ENCODE data around the gene RPS25. TPM values are rescaled to one million over a fixed set of nuclear protein-coding genes. Genes with fewer than 3 reads are reported as not detected.
A peak's percentile ranks its signal among the peaks of the same experiment; 100 is the strongest.
"Not testable (repeated sequence)": the region's sequence is repeated elsewhere in the genome, so short reads cannot be mapped to it uniquely, and the experiment has no call there.

The RPS25 gene
- 2,660 TPM for total RNA-seq
- 1,000 to 10,000 TPM; 1,606 to 2,037 (median 1,827) TPM for polyA plus RNA-seq (ENCODE audit: insufficient read depth in 1 of 8, insufficient read length in 8 of 8, low replicate concordance in 1 of 8)
- long read RNA-seq, donor 1, transcript RPS25-204 (3 exons, 1,462 nt) = minor isoform, 6 of 983 reads
- long read RNA-seq, donor 1, transcript RPS25-202 (5 exons, 835 nt) = major isoform, 782 of 983 reads
- long read RNA-seq, donor 1, transcript RPS25-203 (5 exons, 711 nt) = minor isoform, 6 of 983 reads
- long read RNA-seq, donor 1, partial matches to known transcripts = 81 of 983 reads
- long read RNA-seq, donor 1, other reads (novel, unspliced or antisense) = 102 of 983 reads
- long read RNA-seq, donor 2, transcript RPS25-202 (5 exons, 835 nt) = major isoform, 226 of 295 reads
- long read RNA-seq, donor 2, transcript RPS25-201 (2 exons, 1,078 nt) = minor isoform, 8 of 295 reads
- long read RNA-seq, donor 2, partial matches to known transcripts = 32 of 295 reads
- long read RNA-seq, donor 2, other reads (novel, unspliced or antisense) = 25 of 295 reads
- long read RNA-seq, donor 3, transcript RPS25-203 (5 exons, 711 nt) = minor isoform, 8 of 1,679 reads
- long read RNA-seq, donor 3, transcript RPS25-206 (5 exons, 508 nt) = minor isoform, 10 of 1,679 reads
- long read RNA-seq, donor 3, transcript RPS25-202 (5 exons, 835 nt) = major isoform, 1,256 of 1,679 reads
- long read RNA-seq, donor 3, transcript RPS25-201 (2 exons, 1,078 nt) = minor isoform, 9 of 1,679 reads
- long read RNA-seq, donor 3, partial matches to known transcripts = 200 of 1,679 reads
- long read RNA-seq, donor 3, other reads (novel, unspliced or antisense) = 192 of 1,679 reads
- long read RNA-seq, donor 4, transcript RPS25-202 (5 exons, 835 nt) = major isoform, 1,316 of 1,643 reads
- long read RNA-seq, donor 4, transcript RPS25-201 (2 exons, 1,078 nt) = minor isoform, 10 of 1,643 reads
- long read RNA-seq, donor 4, transcript RPS25-204 (3 exons, 1,462 nt) = minor isoform, 10 of 1,643 reads
- long read RNA-seq, donor 4, transcript RPS25-203 (5 exons, 711 nt) = minor isoform, 16 of 1,643 reads
- long read RNA-seq, donor 4, partial matches to known transcripts = 121 of 1,643 reads
- long read RNA-seq, donor 4, other reads (novel, unspliced or antisense) = 166 of 1,643 reads
- long read RNA-seq, donor 5, transcript RPS25-204 (3 exons, 1,462 nt) = minor isoform, 23 of 4,666 reads
- long read RNA-seq, donor 5, transcript RPS25-201 (2 exons, 1,078 nt) = minor isoform, 61 of 4,666 reads
- long read RNA-seq, donor 5, transcript RPS25-202 (5 exons, 835 nt) = major isoform, 3,747 of 4,666 reads
- long read RNA-seq, donor 5, transcript RPS25-203 (5 exons, 711 nt) = minor isoform, 12 of 4,666 reads
- long read RNA-seq, donor 5, partial matches to known transcripts = 336 of 4,666 reads
- long read RNA-seq, donor 5, other reads (novel, unspliced or antisense) = 476 of 4,666 reads
- long read RNA-seq, donor 6, transcript RPS25-204 (3 exons, 1,462 nt) = minor isoform, 15 of 5,623 reads
- long read RNA-seq, donor 6, transcript RPS25-203 (5 exons, 711 nt) = minor isoform, 26 of 5,623 reads
- long read RNA-seq, donor 6, transcript RPS25-202 (5 exons, 835 nt) = major isoform, 4,296 of 5,623 reads
- long read RNA-seq, donor 6, transcript RPS25-201 (2 exons, 1,078 nt) = minor isoform, 58 of 5,623 reads
- long read RNA-seq, donor 6, partial matches to known transcripts = 704 of 5,623 reads
- long read RNA-seq, donor 6, other reads (novel, unspliced or antisense) = 515 of 5,623 reads
- long read RNA-seq, donor 7, transcript RPS25-201 (2 exons, 1,078 nt) = minor isoform, 24 of 3,392 reads
- long read RNA-seq, donor 7, transcript RPS25-204 (3 exons, 1,462 nt) = minor isoform, 23 of 3,392 reads
- long read RNA-seq, donor 7, transcript RPS25-203 (5 exons, 711 nt) = minor isoform, 10 of 3,392 reads
- long read RNA-seq, donor 7, transcript RPS25-202 (5 exons, 835 nt) = major isoform, 2,614 of 3,392 reads
- long read RNA-seq, donor 7, partial matches to known transcripts = 342 of 3,392 reads
- long read RNA-seq, donor 7, other reads (novel, unspliced or antisense) = 375 of 3,392 reads
- long read RNA-seq, donor 8, transcript RPS25-201 (2 exons, 1,078 nt) = minor isoform, 48 of 2,693 reads
- long read RNA-seq, donor 8, transcript RPS25-204 (3 exons, 1,462 nt) = minor isoform, 32 of 2,693 reads
- long read RNA-seq, donor 8, transcript RPS25-203 (5 exons, 711 nt) = minor isoform, 12 of 2,693 reads
- long read RNA-seq, donor 8, transcript RPS25-202 (5 exons, 835 nt) = major isoform, 2,037 of 2,693 reads
- long read RNA-seq, donor 8, partial matches to known transcripts = 288 of 2,693 reads
- long read RNA-seq, donor 8, other reads (novel, unspliced or antisense) = 269 of 2,693 reads
- long read RNA-seq, donor 9, transcript RPS25-202 (5 exons, 835 nt) = major isoform, 1,739 of 2,328 reads
- long read RNA-seq, donor 9, transcript RPS25-204 (3 exons, 1,462 nt) = minor isoform, 16 of 2,328 reads
- long read RNA-seq, donor 9, transcript RPS25-203 (5 exons, 711 nt) = minor isoform, 11 of 2,328 reads
- long read RNA-seq, donor 9, transcript RPS25-201 (2 exons, 1,078 nt) = minor isoform, 42 of 2,328 reads
- long read RNA-seq, donor 9, partial matches to known transcripts = 262 of 2,328 reads
- long read RNA-seq, donor 9, other reads (novel, unspliced or antisense) = 253 of 2,328 reads
- long read RNA-seq, donor 10, transcript RPS25-202 (5 exons, 835 nt) = major isoform, 2,878 of 3,861 reads
- long read RNA-seq, donor 10, transcript RPS25-201 (2 exons, 1,078 nt) = minor isoform, 59 of 3,861 reads
- long read RNA-seq, donor 10, transcript RPS25-204 (3 exons, 1,462 nt) = minor isoform, 29 of 3,861 reads
- long read RNA-seq, donor 10, transcript RPS25-203 (5 exons, 711 nt) = minor isoform, 27 of 3,861 reads
- long read RNA-seq, donor 10, partial matches to known transcripts = 417 of 3,861 reads
- long read RNA-seq, donor 10, other reads (novel, unspliced or antisense) = 444 of 3,861 reads
- long read RNA-seq, donor 11, transcript RPS25-203 (5 exons, 711 nt) = minor isoform, 17 of 2,685 reads
- long read RNA-seq, donor 11, transcript RPS25-201 (2 exons, 1,078 nt) = minor isoform, 30 of 2,685 reads
- long read RNA-seq, donor 11, transcript RPS25-202 (5 exons, 835 nt) = major isoform, 1,962 of 2,685 reads
- long read RNA-seq, donor 11, transcript RPS25-204 (3 exons, 1,462 nt) = minor isoform, 12 of 2,685 reads
- long read RNA-seq, donor 11, partial matches to known transcripts = 356 of 2,685 reads
- long read RNA-seq, donor 11, other reads (novel, unspliced or antisense) = 301 of 2,685 reads

DNA sequence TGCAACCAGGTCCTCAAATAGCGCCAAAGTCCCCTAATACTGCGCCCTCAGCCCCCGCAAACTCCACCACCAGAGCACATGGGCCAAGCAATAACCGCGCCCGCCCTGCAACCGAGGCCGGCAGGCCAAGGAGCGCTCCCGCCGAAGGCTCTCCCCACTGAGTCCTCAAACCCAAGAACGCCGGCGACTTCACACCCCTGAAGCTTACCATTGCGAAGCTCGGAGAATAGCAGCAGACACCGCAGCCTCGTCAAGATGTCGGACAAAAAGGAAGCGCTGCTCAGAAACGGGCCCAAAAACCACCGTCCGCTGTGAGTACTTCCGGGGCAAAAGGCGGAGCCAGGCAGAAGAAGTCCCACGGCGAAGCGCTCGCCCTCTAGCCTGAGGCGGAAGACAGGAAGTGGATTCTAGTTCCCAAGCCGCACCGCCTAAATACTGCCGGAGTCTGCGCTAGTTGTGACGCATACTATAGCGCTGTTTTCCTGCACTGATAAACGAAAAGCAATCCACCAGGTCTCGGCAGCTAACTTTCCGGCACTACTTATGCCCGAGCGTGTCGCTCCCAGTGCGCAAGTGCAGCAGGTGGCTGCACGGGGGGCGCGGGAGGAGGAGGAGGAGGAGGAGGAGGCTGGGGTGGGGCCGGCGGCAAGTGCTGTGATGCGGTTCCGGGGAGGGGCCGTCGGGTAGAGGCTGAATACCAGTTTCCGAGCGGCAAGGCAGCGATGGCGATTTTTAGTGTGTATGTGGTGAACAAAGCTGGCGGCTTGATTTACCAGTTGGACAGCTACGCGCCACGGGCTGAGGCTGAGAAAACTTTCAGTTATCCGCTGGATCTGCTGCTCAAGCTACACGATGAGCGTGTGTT, at the start of gene RPS25, which contains the start of gene TRAPPC4:
TSS of gene RPS25 (minus strand) at position 270 of the 865 bp plus-strand sequence. CDS start at position 211, 59 bp downstream.
TSS of gene TRAPPC4 (plus strand) at position 693 of the 865 bp plus-strand sequence. CDS start at position 723, 30 bp downstream.
- peak within 1 kb of the TSS; percentile 98 for H3K27ac ChIP-seq (ENCODE audit: low read length)
- peak; percentile 99 for DNase-seq
- whole genome bisulfite sequencing (ENCODE audit: insufficient coverage) = under 1% methylated on average over 63 of the region's 63 CpGs
- no peaks in the 10 kb centered on the region for H3K9me3 ChIP-seq (replicated peaks; ENCODE audit: control insufficient read depth, low read depth, low read length)
- H3K4me3 ChIP-seq (ENCODE audit: low read length) = peak within 1 kb of the TSS; percentile 90
- peaks cover 18% of the 10 kb centered on the region for H3K4me1 ChIP-seq (ENCODE audit: control insufficient read depth, insufficient read depth, low read length)
- no peaks in the 10 kb centered on the region for H3K27me3 ChIP-seq (ENCODE audit: control insufficient read depth, insufficient read depth, low read length)
- H3K36me3 ChIP-seq (ENCODE audit: control insufficient read depth, insufficient read depth, low read length) = peaks cover 59% of the 10 kb centered on the region

DNA sequence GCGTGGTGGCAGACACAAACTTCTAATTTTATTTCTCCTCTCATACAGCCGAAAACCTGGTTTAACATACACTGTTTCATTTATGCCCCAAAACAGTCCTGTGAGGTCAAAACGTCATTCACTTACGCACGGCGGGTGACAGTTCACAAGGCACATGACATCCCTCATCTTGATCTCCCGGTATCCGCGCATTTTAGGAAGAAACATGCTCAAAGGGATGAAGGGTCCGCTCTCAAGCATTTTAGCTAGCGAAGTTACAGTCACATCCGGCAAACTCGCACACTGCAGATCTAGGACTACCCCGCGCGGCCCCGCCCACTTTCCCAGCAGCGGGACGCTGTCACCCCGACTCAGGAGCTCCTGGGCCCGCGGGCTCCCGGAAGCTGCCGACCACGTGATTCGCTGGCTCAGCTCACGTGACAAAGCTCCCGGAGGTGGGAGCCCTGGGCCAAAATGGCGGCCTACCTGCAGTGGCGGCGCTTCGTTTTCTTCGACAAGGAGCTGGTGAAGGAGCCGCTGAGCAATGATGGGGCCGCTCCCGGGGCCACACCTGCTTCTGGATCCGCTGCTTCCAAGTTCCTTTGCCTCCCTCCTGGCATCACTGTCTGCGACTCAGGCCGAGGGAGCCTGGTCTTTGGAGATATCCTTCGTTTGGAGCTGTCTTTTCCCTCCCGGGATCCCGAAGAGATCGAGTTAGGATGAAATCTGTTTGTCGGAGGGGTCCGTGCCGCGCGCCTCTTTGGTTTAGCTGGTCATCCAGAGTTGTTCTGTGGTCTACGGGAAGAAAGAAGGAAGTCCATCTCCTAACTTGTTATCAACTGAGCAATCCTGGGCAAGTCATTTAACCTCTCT, 49.5 kb upstream of the RPS25 start, which contains the start of gene VPS11:
TSS of gene VPS11 (plus strand) at position 448 of the 852 bp plus-strand sequence. CDS start at position 454, 6 bp downstream.
- DNase-seq = peak; percentile 98
- Histone ChIP-seq H3K4me3 (ENCODE audit: low read length) (peak within 1 kb of the TSS; percentile 99), H3K36me3 (ENCODE audit: control insufficient read depth, insufficient read depth, low read length) (peaks cover 27% of the 10 kb centered on the region), H3K9me3 (replicated peaks; ENCODE audit: control insufficient read depth, low read depth, low read length) (no peaks in the 10 kb centered on the region), H3K27me3 (ENCODE audit: control insufficient read depth, insufficient read depth, low read length) (no peaks in the 10 kb centered on the region), H3K27ac (ENCODE audit: low read length) (peak within 1 kb of the TSS; percentile 98), H3K4me1 (ENCODE audit: control insufficient read depth, insufficient read depth, low read length) (peaks cover 12% of the 10 kb centered on the region)
- under 1% methylated on average over 40 of the region's 49 CpGs for WGBS (ENCODE audit: insufficient coverage)

DNA sequence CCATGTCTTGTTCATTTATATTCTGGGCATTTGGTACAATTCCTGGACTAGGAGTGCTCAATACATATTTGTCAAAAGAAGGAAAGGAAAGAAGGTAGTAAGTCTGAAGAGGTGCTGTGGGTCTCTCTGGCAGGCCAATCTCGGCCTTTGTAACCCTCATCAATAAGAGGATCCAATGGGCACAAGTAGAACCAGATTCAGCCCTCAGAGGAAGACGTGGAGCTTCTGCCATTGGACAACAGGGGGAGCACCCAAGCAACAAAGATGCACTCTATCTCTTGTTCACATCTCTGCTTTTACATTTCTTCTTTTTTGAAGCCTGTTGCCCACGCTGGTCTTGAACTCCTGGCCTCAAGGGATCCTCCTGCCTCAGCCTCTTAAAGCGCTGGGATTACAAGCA, 47.2 kb upstream of the RPS25 start:
- WGBS (ENCODE audit: insufficient coverage) = 40% methylated on average over 4 of the region's 4 CpGs
- peaks cover 12% of the 10 kb centered on the region for H3K4me1 ChIP-seq (ENCODE audit: control insufficient read depth, insufficient read depth, low read length)
- H3K27me3 ChIP-seq (ENCODE audit: control insufficient read depth, insufficient read depth, low read length) = no peaks in the 10 kb centered on the region
- peaks cover 11% of the 10 kb centered on the region for H3K36me3 ChIP-seq (ENCODE audit: control insufficient read depth, insufficient read depth, low read length)
- H3K4me3 ChIP-seq (ENCODE audit: low read length) = no peak overlapping the region
- no peaks in the 10 kb centered on the region for H3K9me3 ChIP-seq (replicated peaks; ENCODE audit: control insufficient read depth, low read depth, low read length)
- H3K27ac ChIP-seq (ENCODE audit: low read length) = no peak overlapping the region
- DNase-seq = no peak

DNA sequence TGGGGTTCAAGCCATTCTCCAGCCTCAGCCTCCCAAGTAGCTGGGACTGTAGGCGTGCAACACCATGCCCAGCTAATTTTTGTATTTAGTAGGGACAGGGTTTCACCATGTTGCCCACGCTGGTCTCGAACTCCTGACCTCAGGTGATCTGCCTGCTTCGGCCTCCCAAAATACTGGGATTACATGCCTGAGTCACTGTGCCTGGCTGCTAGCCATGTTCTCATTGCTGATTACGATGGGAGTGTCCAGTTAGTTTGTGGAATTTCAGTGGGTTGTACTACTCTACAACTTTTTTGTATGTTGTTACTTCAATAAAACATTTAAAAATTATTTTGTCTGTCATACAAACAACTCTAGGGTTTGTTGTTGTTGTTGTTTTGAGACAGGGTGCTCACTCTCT, 44.6 kb upstream of the RPS25 start:
- no peaks in the 10 kb centered on the region for H3K9me3 ChIP-seq (replicated peaks; ENCODE audit: control insufficient read depth, low read depth, low read length)
- no peak overlapping the region for H3K27ac ChIP-seq (ENCODE audit: low read length)
- WGBS (ENCODE audit: insufficient coverage) = 81% methylated on average over 3 of the region's 5 CpGs
- no peak overlapping the region for H3K4me3 ChIP-seq (ENCODE audit: low read length)
- H3K36me3 ChIP-seq (ENCODE audit: control insufficient read depth, insufficient read depth, low read length) = no peaks in the 10 kb centered on the region
- no peaks in the 10 kb centered on the region for H3K27me3 ChIP-seq (ENCODE audit: control insufficient read depth, insufficient read depth, low read length)
- DNase-seq = no peak
- peaks cover 12% of the 10 kb centered on the region for H3K4me1 ChIP-seq (ENCODE audit: control insufficient read depth, insufficient read depth, low read length)

DNA sequence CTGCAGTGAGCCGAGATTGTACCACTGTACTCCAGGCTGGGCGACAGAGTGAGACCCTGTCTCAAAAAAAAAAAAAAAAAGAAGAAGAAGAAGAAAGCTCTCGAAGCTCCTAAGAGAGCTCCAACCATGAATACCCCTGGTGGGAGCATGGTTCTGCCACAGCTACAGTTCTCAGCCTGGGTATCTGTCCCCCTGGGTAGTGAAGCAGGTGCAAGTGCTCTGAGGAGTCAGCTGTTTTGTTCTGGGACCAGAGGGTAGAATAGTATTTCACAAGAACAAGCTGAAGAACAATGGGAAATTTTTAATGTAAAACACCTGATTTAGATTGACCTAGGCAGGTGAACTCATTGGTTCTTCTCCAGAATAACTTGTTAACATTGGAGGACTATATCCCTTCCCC, 43.1 kb upstream of the RPS25 start:
- Histone ChIP-seq H3K4me1 (ENCODE audit: control insufficient read depth, insufficient read depth, low read length) (peaks cover 10% of the 10 kb centered on the region), H3K27ac (ENCODE audit: low read length) (no peak overlapping the region), H3K4me3 (ENCODE audit: low read length) (no peak overlapping the region), H3K9me3 (replicated peaks; ENCODE audit: control insufficient read depth, low read depth, low read length) (no peaks in the 10 kb centered on the region), H3K27me3 (ENCODE audit: control insufficient read depth, insufficient read depth, low read length) (no peaks in the 10 kb centered on the region), H3K36me3 (ENCODE audit: control insufficient read depth, insufficient read depth, low read length) (no peaks in the 10 kb centered on the region)
- WGBS (ENCODE audit: insufficient coverage) = 100% methylated on average over 1 of the region's 3 CpGs
- DNase-seq = no peak

DNA sequence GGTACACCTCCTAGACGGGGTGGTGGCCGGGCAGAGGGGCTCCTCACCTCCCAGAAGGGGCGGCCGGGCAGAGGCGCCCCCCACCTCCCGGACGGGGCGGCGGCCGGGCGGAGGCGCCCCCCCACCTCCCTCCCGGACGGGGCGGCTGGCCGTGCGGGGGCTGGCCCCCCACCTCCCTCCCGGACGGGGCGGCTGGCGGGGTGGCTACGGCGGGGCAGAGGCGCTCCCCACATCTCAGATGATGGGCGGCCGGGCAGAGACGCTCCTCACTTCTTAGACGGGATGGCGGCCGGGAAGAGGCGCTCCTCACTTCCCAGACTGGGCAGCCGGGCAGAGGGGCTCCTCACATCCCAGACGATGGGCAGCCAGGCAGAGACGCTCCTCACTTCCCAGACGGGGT, 41.0 kb upstream of the RPS25 start:
- 80% methylated on average over 1 of the region's 35 CpGs for WGBS (ENCODE audit: insufficient coverage)
- not testable (repeated sequence) for DNase-seq
- peaks cover 16% of the 10 kb centered on the region for H3K36me3 ChIP-seq (ENCODE audit: control insufficient read depth, insufficient read depth, low read length)

More for the DNA sequence above, 41.0 kb upstream of the RPS25 start:
- H3K27ac ChIP-seq (ENCODE audit: low read length); H3K27me3 ChIP-seq (ENCODE audit: control insufficient read depth, insufficient read depth, low read length); H3K4me3 ChIP-seq (ENCODE audit: low read length); H3K9me3 ChIP-seq (replicated peaks; ENCODE audit: control insufficient read depth, low read depth, low read length): not testable (repeated sequence)
- peaks cover 18% of the 10 kb centered on the region for H3K4me1 ChIP-seq (ENCODE audit: control insufficient read depth, insufficient read depth, low read length)

Data from muscle of leg (tissue), 16 donors.